ENCODE results near the gene FLNC. TPM values are rescaled to one million over a fixed set of nuclear protein-coding genes. Genes with fewer than 3 reads are reported as not detected.

FLNC gene
- total RNA-seq, 2 experiments from 2014 or later: 0.14 to 0.16 TPM

DNA sequence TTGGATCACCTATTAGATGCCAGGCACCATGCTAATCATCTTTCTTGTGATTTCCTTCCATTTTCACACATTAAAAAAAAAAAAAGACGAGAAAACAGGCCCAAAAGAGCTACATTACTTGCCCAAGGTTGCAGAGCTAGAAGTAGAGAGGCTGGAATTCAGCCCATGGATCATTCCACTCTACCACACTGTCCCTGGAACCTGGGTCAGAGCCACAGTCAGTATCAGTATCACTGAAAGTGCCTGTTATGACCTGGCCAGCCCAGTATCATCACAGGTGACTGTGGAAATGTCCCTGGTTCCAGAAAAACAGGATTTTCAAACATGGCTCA, 3.3 kb upstream of the FLNC start:
- intact Hi-C loops (cut with micrococcal nuclease): no loop called here
- no peaks in the 10 kb centered on the region for H3K9me3 Mint-ChIP-seq
- DNase-seq (no peak), ATAC-seq (no peak)
- TF ChIP-seq, protein P1, sequence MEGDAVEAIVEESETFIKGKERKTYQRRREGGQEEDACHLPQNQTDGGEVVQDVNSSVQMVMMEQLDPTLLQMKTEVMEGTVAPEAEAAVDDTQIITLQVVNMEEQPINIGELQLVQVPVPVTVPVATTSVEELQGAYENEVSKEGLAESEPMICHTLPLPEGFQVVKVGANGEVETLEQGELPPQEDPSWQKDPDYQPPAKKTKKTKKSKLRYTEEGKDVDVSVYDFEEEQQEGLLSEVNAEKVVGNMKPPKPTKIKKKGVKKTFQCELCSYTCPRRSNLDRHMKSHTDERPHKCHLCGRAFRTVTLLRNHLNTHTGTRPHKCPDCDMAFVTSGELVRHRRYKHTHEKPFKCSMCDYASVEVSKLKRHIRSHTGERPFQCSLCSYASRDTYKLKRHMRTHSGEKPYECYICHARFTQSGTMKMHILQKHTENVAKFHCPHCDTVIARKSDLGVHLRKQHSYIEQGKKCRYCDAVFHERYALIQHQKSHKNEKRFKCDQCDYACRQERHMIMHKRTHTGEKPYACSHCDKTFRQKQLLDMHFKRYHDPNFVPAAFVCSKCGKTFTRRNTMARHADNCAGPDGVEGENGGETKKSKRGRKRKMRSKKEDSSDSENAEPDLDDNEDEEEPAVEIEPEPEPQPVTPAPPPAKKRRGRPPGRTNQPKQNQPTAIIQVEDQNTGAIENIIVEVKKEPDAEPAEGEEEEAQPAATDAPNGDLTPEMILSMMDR (IDR thresholded peaks at IDR 0.05): no peak
- no peak overlapping the region for H3K4me3 Mint-ChIP-seq
- ChIA-PET POLR2A (interaction anchor here (0.6 kb wide), 2 partner anchors 37 to 275 kb away, joined by 3 read pairs; no protein-coding TSS in a partner anchor), CTCF (no interaction called here)
- H3K36me3 Mint-ChIP-seq (ENCODE audit: low read depth): no peaks in the 10 kb centered on the region
- H3K4me1 Mint-ChIP-seq (ENCODE audit: low read depth): peaks cover 14% of the 10 kb centered on the region
- H3K27me3 Mint-ChIP-seq: peaks cover 38% of the 10 kb centered on the region
- no peak overlapping the region for H3K27ac Mint-ChIP-seq

DNA sequence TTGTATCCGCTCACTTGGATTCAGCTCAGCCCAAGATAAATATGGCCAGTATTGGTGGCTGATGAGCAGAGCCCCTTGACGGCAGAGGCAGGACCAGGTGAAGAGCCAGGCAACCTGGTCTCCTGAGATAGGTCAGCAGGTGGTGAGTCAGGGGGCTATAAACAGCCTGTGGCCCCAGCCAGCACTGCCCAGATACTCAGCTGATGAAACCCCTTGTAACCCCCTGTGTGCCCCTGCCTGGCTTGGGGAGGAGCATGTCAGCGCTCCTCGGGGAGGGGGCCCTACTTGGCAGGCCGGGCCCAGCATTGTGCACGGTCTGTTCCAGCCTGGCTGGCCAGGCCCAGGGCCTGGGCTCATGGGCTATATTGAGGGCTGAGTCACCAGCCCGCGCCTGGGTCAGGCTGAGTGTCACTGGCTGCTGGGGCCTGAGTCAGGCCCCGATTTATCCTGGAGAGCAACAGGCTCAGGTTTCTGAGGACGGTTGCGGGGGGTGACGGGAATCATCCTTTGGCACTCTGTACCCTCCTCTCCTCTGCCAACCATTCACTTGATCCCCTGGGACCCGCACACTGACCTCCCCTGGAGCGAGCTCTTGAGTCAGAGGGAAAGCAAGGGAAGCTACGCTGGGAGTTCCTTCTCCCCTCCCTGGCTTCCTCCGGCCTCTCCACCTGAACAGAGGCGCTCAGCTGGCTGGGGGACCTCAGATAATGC, 2.8 kb upstream of the FLNC start:
- ChIA-PET CTCF (interaction anchor here (1.0 to 1.2 kb wide), 2 partner anchors 56 to 102 kb away, joined by 3 read pairs; no protein-coding TSS in a partner anchor), POLR2A (interaction anchor here (0.6 kb wide), 2 partner anchors 36 to 275 kb away, joined by 3 read pairs; no protein-coding TSS in a partner anchor)
- TF ChIP-seq, protein P1 (IDR thresholded peaks at IDR 0.05): no peak
- no peaks in the 10 kb centered on the region for H3K9me3 Mint-ChIP-seq
- H3K36me3 Mint-ChIP-seq (ENCODE audit: low read depth): no peaks in the 10 kb centered on the region
- H3K4me3 Mint-ChIP-seq: no peak overlapping the region
- ATAC-seq (no peak), DNase-seq (no peak)
- no peak overlapping the region for H3K27ac Mint-ChIP-seq
- H3K27me3 Mint-ChIP-seq: peaks cover 38% of the 10 kb centered on the region
- intact Hi-C loops (cut with micrococcal nuclease): no loop called here
- H3K4me1 Mint-ChIP-seq (ENCODE audit: low read depth): peaks cover 15% of the 10 kb centered on the region

DNA sequence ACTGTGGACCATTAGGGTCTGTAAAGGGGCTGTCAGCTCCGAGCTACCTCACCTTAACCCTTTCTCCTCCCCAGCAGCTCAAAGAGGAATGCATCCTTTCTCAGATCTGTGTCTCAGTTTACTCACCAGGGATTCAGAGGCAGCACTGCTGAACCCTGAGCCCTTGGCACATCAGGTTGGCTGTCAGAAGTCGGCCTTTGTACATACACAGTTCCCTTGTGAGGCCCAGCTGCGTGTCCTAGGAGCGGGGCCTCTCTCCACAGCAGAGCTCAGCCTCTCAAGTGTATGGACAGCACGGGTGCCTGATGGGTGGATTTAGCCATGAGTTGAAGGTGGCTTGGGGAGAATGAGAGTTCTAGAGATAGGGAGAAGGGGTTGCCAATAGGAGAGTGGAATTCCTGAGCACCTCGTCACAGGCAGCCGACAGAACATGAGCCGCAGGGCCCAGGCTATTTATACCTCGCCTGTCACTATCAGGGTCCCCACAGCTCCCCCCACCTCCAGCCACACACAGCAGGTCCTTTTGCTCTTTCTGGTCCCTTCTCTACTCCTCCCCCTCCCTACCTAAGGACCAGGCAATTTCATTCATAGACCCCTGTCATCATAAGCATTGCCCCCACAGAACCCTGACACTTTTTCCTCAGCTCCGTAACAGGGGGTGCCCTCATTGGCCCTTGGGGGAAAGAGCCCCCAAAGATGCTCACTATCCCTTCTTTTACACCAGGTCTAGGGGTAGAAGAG, 2.1 kb upstream of the FLNC start:
- POLR2A ChIA-PET: no interaction called here
- H3K27me3 Mint-ChIP-seq: peaks cover 38% of the 10 kb centered on the region
- no peak overlapping the region for H3K27ac Mint-ChIP-seq
- DNase-seq (no peak), ATAC-seq (no peak)
- intact Hi-C loops (cut with micrococcal nuclease): no loop called here
- H3K4me3 Mint-ChIP-seq: no peak overlapping the region
- CTCF ChIA-PET: interaction anchor here (1.0 to 1.2 kb wide), 2 partner anchors 55 to 103 kb away, joined by 3 read pairs; no protein-coding TSS in a partner anchor
- H3K36me3 Mint-ChIP-seq (ENCODE audit: low read depth): no peaks in the 10 kb centered on the region
- H3K4me1 Mint-ChIP-seq (ENCODE audit: low read depth): peaks cover 15% of the 10 kb centered on the region
- no peaks in the 10 kb centered on the region for H3K9me3 Mint-ChIP-seq
- TF ChIP-seq, protein P1 (IDR thresholded peaks at IDR 0.05): no peak

DNA sequence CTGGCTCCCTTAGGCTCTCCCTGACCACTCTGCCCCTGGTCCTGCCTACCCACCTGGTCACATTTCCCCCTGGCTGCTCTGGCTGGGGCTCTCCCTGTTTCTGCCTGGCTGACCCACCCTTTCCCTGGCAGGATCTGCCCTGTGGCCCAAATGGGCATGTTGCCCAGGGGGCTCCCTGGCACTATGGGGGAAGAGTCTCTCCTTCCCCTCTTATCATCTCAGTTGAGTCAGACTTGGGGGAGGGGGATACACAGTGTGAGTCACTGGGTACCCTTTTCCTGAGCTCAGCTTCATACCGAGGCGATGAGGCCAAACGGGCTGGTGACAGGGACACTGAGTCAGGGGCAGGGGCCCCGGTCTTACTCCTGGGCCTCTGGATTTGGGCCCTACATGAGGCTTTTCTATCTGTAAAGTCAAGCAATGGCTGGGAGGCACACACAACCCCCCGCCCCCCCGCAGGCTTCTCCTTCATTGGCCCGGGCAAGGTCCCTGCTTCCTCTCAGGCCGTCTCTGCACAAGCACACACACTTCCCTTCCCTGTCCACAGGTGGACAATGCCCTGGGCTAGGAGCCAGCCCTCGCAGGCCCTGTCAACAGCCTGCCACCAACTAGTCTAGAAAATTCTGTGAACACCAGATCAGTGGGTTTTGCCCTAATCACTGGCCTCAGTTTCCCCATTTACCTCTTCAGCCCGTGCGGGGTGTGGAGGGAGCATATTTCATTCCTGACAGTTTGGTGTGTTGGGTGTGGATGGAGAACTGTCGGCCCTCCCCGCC, 627 bp upstream of the FLNC start:
- H3K4me3 Mint-ChIP-seq: no peak overlapping the region
- TF ChIP-seq, protein P1 (IDR thresholded peaks at IDR 0.05): no peak
- H3K36me3 Mint-ChIP-seq (ENCODE audit: low read depth): no peaks in the 10 kb centered on the region
- H3K9me3 Mint-ChIP-seq: no peaks in the 10 kb centered on the region
- no peak overlapping the region for H3K27ac Mint-ChIP-seq
- peaks cover 15% of the 10 kb centered on the region for H3K4me1 Mint-ChIP-seq (ENCODE audit: low read depth)
- intact Hi-C loops (cut with micrococcal nuclease): no loop called here
- CTCF ChIA-PET: no interaction called here
- ATAC-seq: no peak
- POLR2A ChIA-PET: no interaction called here
- peaks cover 38% of the 10 kb centered on the region for H3K27me3 Mint-ChIP-seq
- peak; percentile 16 for DNase-seq
